Lung (tissue), 12 donors: ENCODE data around the gene THEMIS2. TPM values are rescaled to one million over a fixed set of nuclear protein-coding genes. Genes with fewer than 3 reads are reported as not detected.

Experiments used
- ATAC-seq: fragments of 200-7000 bp; cut with Tn5 transposase; one replicate; pipeline ENCODE4 v1.9.1; 2020; ENCODE audit warnings: moderate number of reproducible peaks; ENCODE audit not compliant: insufficient read depth, low FRiP score
- DNase-seq, 3 donors: peaks; one replicate each; pipeline ENCODE4 v3.0.0-alpha.2; 2013 to 2017
- H3K27ac ChIP-seq, 2 donors: one replicate each; pipeline ENCODE4 v1.5.1; 2013; ENCODE audit warnings: mild to moderate bottlenecking in 2 of 2, moderate library complexity in 2 of 2, control low read depth in 1 of 2, inconsistent platforms in 1 of 2, low read depth in 1 of 2, low read length in 1 of 2
- H3K27me3 ChIP-seq, 3 donors: one replicate each; pipeline ENCODE4 v1.5.1; 2013; ENCODE audit warnings: low read length in 2 of 3; ENCODE audit not compliant: control insufficient read depth in 3 of 3, insufficient read depth in 3 of 3
- H3K36me3 ChIP-seq, 4 donors: one replicate each; pipeline ENCODE4 v1.5.1; 2013; ENCODE audit warnings: low read length in 4 of 4, mild to moderate bottlenecking in 1 of 4, moderate library complexity in 1 of 4; ENCODE audit not compliant: control insufficient read depth in 4 of 4, insufficient read depth in 4 of 4
- H3K4me1 ChIP-seq, 5 donors: one replicate each; pipeline ENCODE4 v1.5.1; 2013; ENCODE audit warnings: low read length in 5 of 5, mild to moderate bottlenecking in 2 of 5, moderate library complexity in 1 of 5; ENCODE audit not compliant: control insufficient read depth in 5 of 5, insufficient read depth in 5 of 5
- H3K4me3 ChIP-seq: one replicate; pipeline ENCODE4 v1.5.1; 2013; ENCODE audit warnings: mild to moderate bottlenecking, control low read depth, moderate library complexity
- H3K9ac ChIP-seq, 2 donors: one replicate each; pipeline ENCODE4 v1.5.1; 2013; ENCODE audit warnings: low read length in 2 of 2, control low read depth in 1 of 2; ENCODE audit not compliant: insufficient read depth in 1 of 2
- H3K9me3 ChIP-seq, 4 donors: one replicate each; pipeline ENCODE4 v1.5.1; 2013; ENCODE audit warnings: low read length in 3 of 4, mild to moderate bottlenecking in 1 of 4, moderate library complexity in 1 of 4; ENCODE audit not compliant: control insufficient read depth in 4 of 4, insufficient read depth in 3 of 4
- WGBS, 2 donors: extraction: QIAGEN DNeasy Blood & Tissue Kit; methylation state at CpG; one replicate each; pipeline ENCODE4 v1.1.7; 2013; 5-methylcytosine and 5-hydroxymethylcytosine counted together
- polyA plus RNA-seq, 2 donors: library from polyadenylated mRNA; stranded (reverse); fragments of 200-250 nt; gene quantifications; one replicate each; pipeline ENCODE4 v1.2.1, GENCODE V29; 2013
- total RNA-seq, 2 donors: library from RNA; depleted of rRNA in 1 of 2; stranded (reverse); fragments of >200 nt in 1 of 2; gene quantifications; one replicate each; pipeline ENCODE4 v1.2.1, GENCODE V29; 2014 to 2021
- TF ChIP-seq, protein P1 (sequence below): IDR thresholded peaks from 2 replicates; pipeline ENCODE4 v1.5.1; 2012; ENCODE audit warnings: mild to moderate bottlenecking; ENCODE audit errors: control extremely low read depth, extremely low read depth
- donor health status: control.
- donor health status: control.
- donor health status: Bipolar disorder and iron deficiency.
- donor health status: healthy.
- donor health status: DM: yes; HTN: yes; CAD: no.

The THEMIS2 gene
- total and polyA plus RNA-seq, 4 donors = 21.3 to 153 (median 71.8) TPM

- Histone ChIP-seq H3K27ac (peak overlapping the region in 1 of 2 donors; percentile 69), H3K4me1 (peaks cover 0 to 5% (median 0%) of the 10 kb centered on the region in 5 donors), H3K27me3 (peaks cover 0 to 6% (median 2%) of the 10 kb centered on the region in 3 donors), H3K9ac (no peak overlapping the region), H3K4me3 (no peak overlapping the region), H3K9me3 (no peaks in the 10 kb centered on the region), H3K36me3 (no peaks in the 10 kb centered on the region)
- WGBS, 2 donors = 38 to 74% methylated on average over 16 of the region's 16 CpGs
- TF ChIP-seq, protein P1, sequence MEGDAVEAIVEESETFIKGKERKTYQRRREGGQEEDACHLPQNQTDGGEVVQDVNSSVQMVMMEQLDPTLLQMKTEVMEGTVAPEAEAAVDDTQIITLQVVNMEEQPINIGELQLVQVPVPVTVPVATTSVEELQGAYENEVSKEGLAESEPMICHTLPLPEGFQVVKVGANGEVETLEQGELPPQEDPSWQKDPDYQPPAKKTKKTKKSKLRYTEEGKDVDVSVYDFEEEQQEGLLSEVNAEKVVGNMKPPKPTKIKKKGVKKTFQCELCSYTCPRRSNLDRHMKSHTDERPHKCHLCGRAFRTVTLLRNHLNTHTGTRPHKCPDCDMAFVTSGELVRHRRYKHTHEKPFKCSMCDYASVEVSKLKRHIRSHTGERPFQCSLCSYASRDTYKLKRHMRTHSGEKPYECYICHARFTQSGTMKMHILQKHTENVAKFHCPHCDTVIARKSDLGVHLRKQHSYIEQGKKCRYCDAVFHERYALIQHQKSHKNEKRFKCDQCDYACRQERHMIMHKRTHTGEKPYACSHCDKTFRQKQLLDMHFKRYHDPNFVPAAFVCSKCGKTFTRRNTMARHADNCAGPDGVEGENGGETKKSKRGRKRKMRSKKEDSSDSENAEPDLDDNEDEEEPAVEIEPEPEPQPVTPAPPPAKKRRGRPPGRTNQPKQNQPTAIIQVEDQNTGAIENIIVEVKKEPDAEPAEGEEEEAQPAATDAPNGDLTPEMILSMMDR = no peak
- ATAC-seq = peak; percentile 16
- DNase-seq = peak in 1 of 3 donors; percentile 11
Observed at GRCh38 chr1:27873671-27874384, 1.5 kb downstream of the THEMIS2 start.

- Histone ChIP-seq H3K36me3 (no peaks in the 10 kb centered on the region), H3K4me3 (no peak overlapping the region), H3K27me3 (peaks cover 0 to 6% (median 2%) of the 10 kb centered on the region in 3 donors), H3K4me1 (peaks cover 0 to 5% (median 0%) of the 10 kb centered on the region in 5 donors), H3K9ac (no peak overlapping the region), H3K27ac (peak overlapping the region in 1 of 2 donors; percentile 36), H3K9me3 (no peaks in the 10 kb centered on the region)
- WGBS, 2 donors = 86 to 88% methylated on average over 18 of the region's 18 CpGs
- ATAC-seq = no peak
- no peak for DNase-seq
- TF ChIP-seq, protein P1 = no peak
Observed at GRCh38 chr1:27876341-27877114, 4.2 kb downstream of the THEMIS2 start.

DNA sequence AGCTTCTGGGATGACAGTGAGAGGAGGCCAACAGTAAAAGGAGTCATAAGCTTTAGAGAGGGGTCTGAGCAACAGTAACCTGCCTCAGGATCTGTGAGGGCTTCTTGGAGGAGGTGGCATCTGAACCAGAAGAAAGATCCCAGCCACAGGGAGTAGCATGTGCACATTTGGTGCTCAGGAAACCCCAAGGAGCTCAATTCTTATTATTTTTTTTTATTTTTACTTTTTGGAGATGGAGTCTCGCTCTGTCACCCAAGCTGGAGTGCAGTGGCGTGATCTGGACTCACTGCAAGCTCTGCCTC lies 4.7 kb downstream of the THEMIS2 start:
- no peaks in the 10 kb centered on the region for H3K9me3 ChIP-seq
- H3K4me1 ChIP-seq = peaks cover 0 to 5% (median 0%) of the 10 kb centered on the region in 5 donors
- no peak overlapping the region for H3K9ac ChIP-seq
- DNase-seq (no peak), ATAC-seq (no peak)
- H3K4me3 ChIP-seq = no peak overlapping the region
- no peak overlapping the region for H3K27ac ChIP-seq
- TF ChIP-seq, protein P1 = no peak
- peaks cover 0 to 4% (median 0%) of the 10 kb centered on the region in 4 donors for H3K36me3 ChIP-seq
- H3K27me3 ChIP-seq = peaks cover 0 to 6% (median 2%) of the 10 kb centered on the region in 3 donors
- 97 to 100% methylated on average over 2 of the region's 2 CpGs for WGBS, 2 donors
